Endothelial cell of umbilical vein (primary cell): ENCODE measurements around the gene MTX1. TPM values are rescaled to one million over a fixed set of nuclear protein-coding genes. Genes with fewer than 3 reads are reported as not detected.

Experiments used
- BruUV-seq: library from RNA; stranded (reverse); fragments of 400-500 nt; replicated peaks from 2 replicates; lab custom pipeline; 2021; lab: Mats Ljungman, UMichigan
- CTCF ChIA-PET: fragments of 300-600, 350-600 bp; sonication (Branson Sonifier 250); formaldehyde crosslinking; loops from one replicate; lab custom pipeline; 2021; ENCODE audit warnings: antibody characterized with exemption, inconsistent platforms; lab: Charles Lee
- POLR2A ChIA-PET: fragments of 300-600, 350-600 bp; sonication (Branson Sonifier 250); formaldehyde crosslinking; loops from one replicate; lab custom pipeline; 2021; ENCODE audit warnings: antibody characterized with exemption, inconsistent platforms; lab: Charles Lee
- DNase-seq: peaks from one replicate; pipeline ENCODE4 v3.0.0-alpha.2; 2011; ENCODE audit warnings: low read depth, low spot score
- FAIRE-seq: peaks from 2 replicates; lab custom pipeline; 2011; peaks lifted over from hg19 to GRCh38; lab: Jason Lieb, UNC
- H2AFZ ChIP-seq: 2 replicates; pipeline ENCODE4 v1.6.0; 2012; ENCODE audit warnings: low read depth, low read length, control low read depth, inconsistent platforms
- H3K27ac ChIP-seq: 2 replicates; pipeline ENCODE4 v1.5.1; 2011; ENCODE audit warnings: low read depth, mild to moderate bottlenecking, control low read depth, low read length, moderate library complexity; ENCODE audit not compliant: insufficient read depth
- H3K27me3 ChIP-seq, 2 experiments: 2 replicates each; pipeline versions ENCODE4 v1.6.0 to v1.6.1; 2011; ENCODE audit warnings: low read length in 2 of 2, mixed read lengths in 1 of 2; ENCODE audit not compliant: control insufficient read depth in 2 of 2, insufficient read depth in 2 of 2
- H3K36me3 ChIP-seq, 2 experiments: 2 replicates in 1 of 2; 3 replicates in 1 of 2; pipeline ENCODE4 v1.5.1; 2011; ENCODE audit warnings: low read length in 2 of 2, mild to moderate bottlenecking in 1 of 2, moderate library complexity in 1 of 2; ENCODE audit not compliant: control insufficient read depth in 2 of 2, insufficient read depth in 2 of 2; ENCODE audit errors: extremely low read depth in 1 of 2
- H3K4me1 ChIP-seq: 3 replicates; pipeline ENCODE4 v1.5.1; 2011; ENCODE audit warnings: mild to moderate bottlenecking, low read length; ENCODE audit not compliant: control insufficient read depth, insufficient read depth; ENCODE audit errors: extremely low read depth
- H3K4me2 ChIP-seq: 2 replicates; pipeline ENCODE4 v1.6.1; 2011; ENCODE audit warnings: low read length, control low read depth, mixed read lengths; ENCODE audit not compliant: insufficient read depth
- H3K4me3 ChIP-seq, 3 experiments: fragments of 200-600 bp in 1 of 3; sonication (generic), shearing (Covaris generic) in 1 of 3; replicated peaks in 1 of 3; 2 replicates each; pipeline ENCODE4 v1.5.1; 2011 to 2016; ENCODE audit warnings: control low read depth in 3 of 3, low read length in 3 of 3, mild to moderate bottlenecking in 2 of 3, inconsistent platforms in 1 of 3, low read depth in 1 of 3, moderate library complexity in 1 of 3; ENCODE audit not compliant: insufficient read depth in 1 of 3
- H3K79me2 ChIP-seq: 2 replicates; pipeline ENCODE4 v1.6.0; 2012; ENCODE audit warnings: low read length, inconsistent platforms; ENCODE audit not compliant: control insufficient read depth, insufficient read depth
- H3K9ac ChIP-seq: replicated peaks from 2 replicates; pipeline ENCODE3; 2011; ENCODE audit warnings: low read length, control low read depth; ENCODE audit not compliant: insufficient read depth; ENCODE audit errors: extremely low read depth
- H3K9me1 ChIP-seq: replicated peaks from 3 replicates; pipeline ENCODE4 v1.6.0; 2011; ENCODE audit warnings: mild to moderate bottlenecking, low read length; ENCODE audit not compliant: control insufficient read depth, insufficient read depth; ENCODE audit errors: extremely low read depth
- H3K9me3 ChIP-seq: replicated peaks from 2 replicates; pipeline ENCODE4 v1.5.1; 2012; ENCODE audit warnings: low read length, inconsistent platforms; ENCODE audit not compliant: control insufficient read depth, insufficient read depth
- H4K20me1 ChIP-seq: replicated peaks from 2 replicates; pipeline ENCODE3; 2011; ENCODE audit warnings: mild to moderate bottlenecking, low read length; ENCODE audit not compliant: control insufficient read depth, insufficient read depth; ENCODE audit errors: extremely low read depth
- EZH2 ChIP-seq: IDR thresholded peaks from 2 replicates; pipeline ENCODE4 v1.6.1; 2012; ENCODE audit warnings: borderline replicate concordance, low read depth, mild to moderate bottlenecking, moderate library complexity, low read length, inconsistent platforms; ENCODE audit not compliant: severe bottlenecking
- GATA2 ChIP-seq: IDR thresholded peaks from 2 replicates; pipeline ENCODE4 v1.7.0; 2011; ENCODE audit warnings: low read depth, mild to moderate bottlenecking, moderate library complexity, mixed read lengths, low read length; ENCODE audit not compliant: insufficient read length, insufficient read depth
- JUN ChIP-seq: IDR thresholded peaks from 2 replicates; pipeline ENCODE4 v1.6.1; 2011; ENCODE audit warnings: borderline replicate concordance, low read depth; ENCODE audit not compliant: insufficient read length, insufficient read depth
- POLR2A ChIP-seq: IDR thresholded peaks from 2 replicates; pipeline ENCODE4 v1.6.1; 2012; ENCODE audit warnings: low read depth, mild to moderate bottlenecking, control low read depth, low read length
- dilution Hi-C: fragments of 300-500 bp; cut with MboI; formaldehyde crosslinking; loops from one replicate; pipeline ENCODE4 v1.15.0; 2019; ENCODE audit warnings: low sequenced_read_pairs; ENCODE audit not compliant: extremely low pct_ligation_motif_present
- intact Hi-C: fragments of 100-400 bp; cut with micrococcal nuclease; formaldehyde crosslinking; loops from one replicate; pipeline ENCODE4 v1.10.0; 2022
- polyA plus RNA-seq, 4 experiments: library from polyadenylated mRNA; depleted of rRNA in 3 of 4; stranded (reverse) in 3 of 4; unstranded in 1 of 4; fragments of >200 nt; gene quantifications; 2 replicates each; pipeline versions ENCODE4 v1.2.1 to v1.2.3, GENCODE V29; 2011 to 2012; ENCODE audit warnings: missing spikeins in 1 of 4
- total RNA-seq: library from RNA; stranded (reverse); gene quantifications from 2 replicates; pipeline ENCODE4 v1.2.3, GENCODE V29; 2021
- TF ChIP-seq, protein P1 (sequence below): IDR thresholded peaks from 2 replicates; pipeline ENCODE4 v1.6.1; 2011; ENCODE audit not compliant: insufficient read depth, insufficient read length
- TF ChIP-seq, protein P2 (sequence below), 2 donors: IDR thresholded peaks; 1 replicate in 1 of 2; 2 replicates in 1 of 2; pipeline ENCODE4 v1.5.1; 2011; ENCODE audit warnings: low read length in 2 of 2, mild to moderate bottlenecking in 2 of 2, moderate library complexity in 2 of 2, control low read depth in 1 of 2, inconsistent platforms in 1 of 2, low read depth in 1 of 2; ENCODE audit not compliant: insufficient read depth in 1 of 2; ENCODE audit errors: extremely low read depth in 1 of 2

MTX1 gene
- total and polyA plus RNA-seq, 2 donors (not counting 3 experiments of a cell fraction or from before 2014, with no cell fraction given), result 53.0 to 109 TPM

DNA sequence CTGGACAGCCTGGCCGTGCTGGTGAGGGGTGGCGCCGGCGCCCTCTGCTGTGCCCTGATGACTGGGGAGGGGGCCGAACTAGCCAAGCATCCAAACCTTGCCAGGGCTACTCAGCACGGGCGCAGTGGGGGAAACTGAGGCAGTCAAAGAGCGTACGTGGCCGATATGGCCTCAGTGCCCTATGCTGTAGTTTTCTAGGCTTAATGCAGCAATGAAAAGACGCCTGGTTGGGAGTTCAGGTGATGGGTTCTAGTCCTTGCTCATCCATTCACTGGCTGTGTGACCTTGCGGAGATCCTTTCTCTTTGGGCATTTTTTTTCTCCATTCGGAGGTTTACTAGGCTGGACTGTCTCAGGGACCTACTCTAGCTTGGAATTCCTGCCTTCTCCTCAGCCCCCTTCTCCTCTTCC, 822 bp downstream of the MTX1 start:
- peak overlapping the region; percentile 30 to 92 (median 82) for H3K4me3 ChIP-seq
- no peaks in the 10 kb centered on the region for H3K9me1 ChIP-seq
- H2AFZ ChIP-seq, result peak overlapping the region; percentile 12
- CTCF ChIA-PET, result interaction anchor here (0.8 to 4.3 kb wide), 7 partner anchors 15 to 42 kb away, joined by 3 to 69 read pairs (median 6); partner anchors contain the start of gene KRTCAP2
- H3K4me2 ChIP-seq, result peak overlapping the region; percentile 89
- H3K9me3 ChIP-seq, result no peaks in the 10 kb centered on the region
- H4K20me1 ChIP-seq, result no peaks in the 10 kb centered on the region
- peaks cover 2% of the 10 kb centered on the region for H3K79me2 ChIP-seq
- TF ChIP-seq, protein P1, sequence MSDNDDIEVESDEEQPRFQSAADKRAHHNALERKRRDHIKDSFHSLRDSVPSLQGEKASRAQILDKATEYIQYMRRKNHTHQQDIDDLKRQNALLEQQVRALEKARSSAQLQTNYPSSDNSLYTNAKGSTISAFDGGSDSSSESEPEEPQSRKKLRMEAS, result no peak
- no peak for TF ChIP-seq JUN
- no peak for TF ChIP-seq POLR2A
- TF ChIP-seq, protein P2, sequence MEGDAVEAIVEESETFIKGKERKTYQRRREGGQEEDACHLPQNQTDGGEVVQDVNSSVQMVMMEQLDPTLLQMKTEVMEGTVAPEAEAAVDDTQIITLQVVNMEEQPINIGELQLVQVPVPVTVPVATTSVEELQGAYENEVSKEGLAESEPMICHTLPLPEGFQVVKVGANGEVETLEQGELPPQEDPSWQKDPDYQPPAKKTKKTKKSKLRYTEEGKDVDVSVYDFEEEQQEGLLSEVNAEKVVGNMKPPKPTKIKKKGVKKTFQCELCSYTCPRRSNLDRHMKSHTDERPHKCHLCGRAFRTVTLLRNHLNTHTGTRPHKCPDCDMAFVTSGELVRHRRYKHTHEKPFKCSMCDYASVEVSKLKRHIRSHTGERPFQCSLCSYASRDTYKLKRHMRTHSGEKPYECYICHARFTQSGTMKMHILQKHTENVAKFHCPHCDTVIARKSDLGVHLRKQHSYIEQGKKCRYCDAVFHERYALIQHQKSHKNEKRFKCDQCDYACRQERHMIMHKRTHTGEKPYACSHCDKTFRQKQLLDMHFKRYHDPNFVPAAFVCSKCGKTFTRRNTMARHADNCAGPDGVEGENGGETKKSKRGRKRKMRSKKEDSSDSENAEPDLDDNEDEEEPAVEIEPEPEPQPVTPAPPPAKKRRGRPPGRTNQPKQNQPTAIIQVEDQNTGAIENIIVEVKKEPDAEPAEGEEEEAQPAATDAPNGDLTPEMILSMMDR (IDR thresholded peaks at IDR 0.05; ENCODE audit: extremely low read depth in 1 of 2, insufficient read depth in 1 of 2, low read depth in 1 of 2, low read length in 2 of 2), result no peak
- no peak for TF ChIP-seq GATA2
- TF ChIP-seq EZH2, result no peak
- FAIRE-seq (peak; percentile 53), DNase-seq (no peak)
- intact Hi-C loops (loop anchor here (2.0 to 5.0 kb wide), 3 partner anchors 17 to 383 kb away; partner anchors contain the start of gene FDPS), dilution Hi-C loops (no loop called here)
- no peaks in the 10 kb centered on the region for H3K27me3 ChIP-seq
- no peaks in the 10 kb centered on the region for H3K36me3 ChIP-seq
- POLR2A ChIA-PET, result interaction anchor here (1.5 kb wide), 1 partner anchor 15 kb away, joined by 5 read pairs; no protein-coding TSS in a partner anchor
- peaks cover 21% of the 10 kb centered on the region for H3K4me1 ChIP-seq
- peak overlapping the region; percentile 87 for H3K27ac ChIP-seq
- TSS peak; percentile 86 for BruUV-seq
- peak overlapping the region; percentile 96 for H3K9ac ChIP-seq
